HepG2 (cell line): ENCODE measurements around the gene SCARF1. TPM values are rescaled to one million over a fixed set of nuclear protein-coding genes. Genes with fewer than 3 reads are reported as not detected.

Experiments used
- ATM ChIP-seq: fragments of 450-650 bp; IDR thresholded peaks from 2 replicates; pipeline ENCODE4 v1.7.1; 2017; ENCODE audit warnings: mild to moderate bottlenecking, borderline replicate concordance
- FOXO1 ChIP-seq: sonication (generic); formaldehyde crosslinking; IDR thresholded peaks from 2 replicates; pipeline ENCODE4 v1.4.0; 2020; ENCODE audit warnings: missing genetic modification reagents
- KDM3A ChIP-seq: IDR thresholded peaks from 2 replicates; pipeline ENCODE4 v1.6.1; 2018; ENCODE audit warnings: low read depth, missing compliant biosample characterization
- NFIC ChIP-seq: IDR thresholded peaks from 2 replicates; pipeline ENCODE4 v1.6.1; 2012; ENCODE audit warnings: mild to moderate bottlenecking, low read length, inconsistent platforms
- RBM22 ChIP-seq: fragments of 200-400 bp; formaldehyde crosslinking; optimal IDR thresholded peaks from 2 replicates; pipeline ENCODE3; 2017; ENCODE audit warnings: mild to moderate bottlenecking, low read length, moderate library complexity
- RERE ChIP-seq: IDR thresholded peaks from 2 replicates; pipeline ENCODE4 v1.6.1; 2016; ENCODE audit warnings: low read depth, missing genetic modification reagents, missing compliant biosample characterization
- RFX1 ChIP-seq: fragments of 450-650 bp; IDR thresholded peaks from 2 replicates; pipeline ENCODE4 v1.6.1; 2017
- SNAPC5 ChIP-seq: sonication (generic); formaldehyde crosslinking; IDR thresholded peaks from 2 replicates; pipeline ENCODE4 v1.8.1; 2023; ENCODE audit warnings: mild to moderate bottlenecking, missing genetic modification reagents, borderline replicate concordance
- TCF7 ChIP-seq: sonication (generic); IDR thresholded peaks from 2 replicates; pipeline ENCODE4 v1.6.1; 2016; ENCODE audit warnings: antibody characterized with exemption, low read depth
- TERF1 ChIP-seq: sonication (generic); formaldehyde crosslinking; IDR thresholded peaks from 2 replicates; pipeline ENCODE4 v1.8.0; 2022; ENCODE audit warnings: mild to moderate bottlenecking, missing genetic modification reagents, moderate library complexity
- TRIM22 ChIP-seq: fragments of 450-650 bp; IDR thresholded peaks from 2 replicates; pipeline ENCODE4 v1.6.1; 2017
- ZBTB42 ChIP-seq: sonication (generic); formaldehyde crosslinking; IDR thresholded peaks from 2 replicates; pipeline ENCODE4 v1.5.0; 2020; ENCODE audit warnings: mild to moderate bottlenecking, missing genetic modification reagents
- ZFP82 ChIP-seq: sonication (generic); formaldehyde crosslinking; IDR thresholded peaks from 2 replicates; pipeline ENCODE4 v1.5.1; 2020; ENCODE audit warnings: mild to moderate bottlenecking, missing genetic modification reagents, borderline replicate concordance
- ZMYM3 ChIP-seq: sonication (generic); formaldehyde crosslinking; IDR thresholded peaks from 2 replicates; pipeline ENCODE4 v1.5.1; 2020; ENCODE audit warnings: mild to moderate bottlenecking, missing genetic modification reagents
- ZNF276 ChIP-seq: sonication (generic); formaldehyde crosslinking; IDR thresholded peaks from 2 replicates; pipeline ENCODE4 v1.4.0; 2020; ENCODE audit warnings: mild to moderate bottlenecking, low read depth, missing genetic modification reagents
- ZNF33A ChIP-seq: sonication (generic); formaldehyde crosslinking; IDR thresholded peaks from 2 replicates; pipeline ENCODE4 v1.5.1; 2020; ENCODE audit warnings: missing genetic modification reagents, mild to moderate bottlenecking, moderate library complexity, borderline replicate concordance
- ZNF550 ChIP-seq: sonication (generic); formaldehyde crosslinking; IDR thresholded peaks from 2 replicates; pipeline ENCODE4 v1.4.0; 2020; ENCODE audit warnings: mild to moderate bottlenecking, missing genetic modification reagents, borderline replicate concordance
- ZNF678 ChIP-seq: sonication (generic); formaldehyde crosslinking; IDR thresholded peaks from 2 replicates; pipeline ENCODE4 v1.4.0; 2020; ENCODE audit warnings: mild to moderate bottlenecking, missing genetic modification reagents
- ZNF780A ChIP-seq: sonication (generic); formaldehyde crosslinking; IDR thresholded peaks from 2 replicates; pipeline ENCODE4 v1.8.0; 2022; ENCODE audit warnings: mild to moderate bottlenecking, missing genetic modification reagents, moderate library complexity
- ZNF839 ChIP-seq: sonication (generic); formaldehyde crosslinking; IDR thresholded peaks from 2 replicates; pipeline ENCODE4 v1.4.0; 2020; ENCODE audit warnings: missing genetic modification reagents, mild to moderate bottlenecking, borderline replicate concordance
- polyA plus RNA-seq, 8 experiments: library from polyadenylated mRNA; depleted of rRNA in 3 of 8; stranded (reverse) in 7 of 8; unstranded in 1 of 8; fragments of >200 nt; fragmentation: Illumina TruSeq in 4 of 8; extraction: Trizol in 4 of 8; gene quantifications; 2 replicates each; pipeline versions ENCODE4 v1.2.1 to v1.2.3, GENCODE V29; 2011 to 2016; ENCODE audit warnings: low read depth in 4 of 8, missing spikeins in 1 of 8, mixed read lengths in 1 of 8; ENCODE audit not compliant: insufficient read depth in 1 of 8
- total RNA-seq, 5 experiments: library from RNA; depleted of rRNA; stranded (reverse); fragments of >200 nt; fragmentation: Illumina TruSeq; extraction: Trizol; gene quantifications; 2 replicates each; pipeline ENCODE4 v1.2.3, GENCODE V29; 2016; ENCODE audit warnings: low read depth in 1 of 5

SCARF1 gene
- total and polyA plus RNA-seq, 2 of the 13 experiments (the other 11 are each of a cell fraction or from before 2014, with no cell fraction given): 0.24 to 0.71 TPM

- TF ChIP-seq ZNF276: no peak
- TF ChIP-seq ZNF839 (CRISPR knock-in tag): no peak
- TF ChIP-seq ZNF550 (CRISPR knock-in tag): no peak
- no peak for TF ChIP-seq KDM3A
- TF ChIP-seq ZNF780A (CRISPR knock-in tag): no peak
- TF ChIP-seq RERE: no peak
- TF ChIP-seq ATM: no peak
- TF ChIP-seq RBM22: no peak
- TF ChIP-seq ZFP82: no peak
- no peak for TF ChIP-seq ZNF33A (CRISPR knock-in tag)
- TF ChIP-seq RFX1: no peak
- TF ChIP-seq SNAPC5 (CRISPR knock-in tag): no peak
- no peak for TF ChIP-seq NFIC
- no peak for TF ChIP-seq TERF1 (CRISPR knock-in tag)
- TF ChIP-seq ZBTB42 (CRISPR knock-in tag): no peak
- no peak for TF ChIP-seq ZNF678 (CRISPR knock-in tag)
- no peak for TF ChIP-seq ZMYM3 (CRISPR knock-in tag)
- no peak; the same call in 1 of the 2 replicates for TF ChIP-seq FOXO1 (CRISPR knock-in tag)
- TF ChIP-seq TCF7: no peak
- TF ChIP-seq TRIM22: no peak
Measured at GRCh38 chr17:1590029-1590746, 55.3 kb downstream of the SCARF1 start (continued).
